NK-92 (cell line): Measurements from ENCODE around the gene PYDC1.
"Not testable (repeated sequence)": the region's sequence is repeated elsewhere in the genome, so short reads cannot be mapped to it uniquely, and the experiment has no call there.

Experiments
- DNase-seq: peaks from one replicate; lab custom pipeline; 2025; ENCODE audit not compliant: unreplicated experiment; lab: John Stamatoyannopoulos, UW

PYDC1 gene

GRCh38 chr16:31179747-31180459 is 37.0 kb downstream of the PYDC1 start, which contains the start of gene FUS:
TSS of gene FUS (plus strand) at chr16:31180139. CDS start at chr16:31180215, 76 bp downstream.
- peak; percentile 28 for DNase-seq

- DNase-seq, result no peak
Observed at GRCh38 chr16:31179219-31179746, 37.7 kb downstream of the PYDC1 start.

GRCh38 chr16:31177136-31177535 is 39.8 kb downstream of the PYDC1 start:
- no peak for DNase-seq

GRCh38 chr16:31170048-31170447 is 46.9 kb downstream of the PYDC1 start:
- DNase-seq, result not testable (repeated sequence)

GRCh38 chr16:31168848-31169247 is 48.1 kb downstream of the PYDC1 start:
- no peak for DNase-seq

GRCh38 chr16:31167315-31167714 is 49.6 kb downstream of the PYDC1 start:
- DNase-seq, result no peak
